GM21526 (cell line): Measurements from ENCODE around the gene G6PC2.
A peak's percentile ranks its signal among the peaks of the same experiment; 100 is the strongest.
"Not testable (repeated sequence)": the region's sequence is repeated elsewhere in the genome, so short reads cannot be mapped to it uniquely, and the experiment has no call there.

Experiments used
- ATAC-seq: cut with Tn5 transposase; IDR thresholded peaks from one replicate; pipeline ENCODE4 v1.9.1; 2021; ENCODE audit warnings: moderate library complexity; ENCODE audit not compliant: unreplicated experiment, low FRiP score

Gene G6PC2, protein sequence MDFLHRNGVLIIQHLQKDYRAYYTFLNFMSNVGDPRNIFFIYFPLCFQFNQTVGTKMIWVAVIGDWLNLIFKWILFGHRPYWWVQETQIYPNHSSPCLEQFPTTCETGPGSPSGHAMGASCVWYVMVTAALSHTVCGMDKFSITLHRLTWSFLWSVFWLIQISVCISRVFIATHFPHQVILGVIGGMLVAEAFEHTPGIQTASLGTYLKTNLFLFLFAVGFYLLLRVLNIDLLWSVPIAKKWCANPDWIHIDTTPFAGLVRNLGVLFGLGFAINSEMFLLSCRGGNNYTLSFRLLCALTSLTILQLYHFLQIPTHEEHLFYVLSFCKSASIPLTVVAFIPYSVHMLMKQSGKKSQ

DNA sequence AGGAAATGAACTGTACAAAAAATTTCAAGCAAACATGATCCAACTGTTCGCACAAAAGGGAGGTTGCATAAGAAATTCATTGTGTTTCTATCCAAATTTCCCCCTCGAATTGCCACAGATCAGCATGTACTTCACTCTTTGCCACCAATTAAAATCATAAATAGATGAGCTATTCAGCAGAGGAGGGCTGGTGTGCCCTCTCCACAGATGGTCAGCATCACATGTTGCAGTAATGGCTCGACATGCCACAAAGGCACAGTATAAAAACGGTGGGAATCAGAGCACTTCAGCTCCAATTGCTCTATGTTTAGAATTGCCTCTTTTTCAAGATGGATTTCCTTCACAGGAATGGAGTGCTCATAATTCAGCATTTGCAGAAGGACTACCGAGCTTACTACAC, at the start of gene G6PC2:
Gene G6PC2, plus strand, starts transcription at position 289 of the 400 bp plus-strand sequence. Its CDS starts 41 bp downstream, at position 330.
- no peak for ATAC-seq

DNA sequence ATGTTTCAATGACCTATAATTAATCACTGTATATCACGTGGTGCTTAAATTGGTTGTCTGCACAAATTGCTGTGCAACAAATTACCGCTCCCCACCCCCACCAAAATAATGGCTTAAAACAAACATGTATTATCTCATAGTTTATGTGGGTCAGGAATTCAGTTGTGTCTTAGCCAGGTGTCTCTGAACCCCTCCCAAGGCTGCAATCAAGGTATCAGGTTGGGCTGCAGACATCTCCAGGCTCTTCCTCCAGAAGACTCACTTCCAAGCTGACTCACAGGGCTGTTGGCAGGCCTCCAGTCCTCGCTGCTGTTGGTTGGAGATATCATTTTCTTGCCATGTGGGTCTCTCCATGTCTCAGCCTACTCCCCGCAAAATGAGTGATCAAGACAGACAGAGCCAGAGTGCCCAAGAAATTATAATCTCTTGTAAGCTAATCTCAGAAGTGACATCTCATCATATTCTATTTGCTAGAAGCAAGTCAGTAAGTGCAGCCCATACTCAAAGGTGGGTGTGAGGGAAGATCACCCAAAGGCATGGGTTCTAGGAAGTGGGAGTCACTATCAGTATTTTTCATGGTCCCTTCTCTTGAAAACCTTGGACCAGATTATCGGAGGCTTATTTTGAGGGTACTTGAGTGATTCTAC, 49.3 kb upstream of the G6PC2 start:
- ATAC-seq, result no peak

- ATAC-seq, result no peak
These were observed 48.6 kb upstream of the G6PC2 start for GRCh38 chr2:168852481-168852880.

- ATAC-seq, result no peak
These were observed 47.6 kb upstream of the G6PC2 start for GRCh38 chr2:168853471-168853870.

- no peak for ATAC-seq
These were observed 46.4 kb upstream of the G6PC2 start for GRCh38 chr2:168854651-168855050.

DNA sequence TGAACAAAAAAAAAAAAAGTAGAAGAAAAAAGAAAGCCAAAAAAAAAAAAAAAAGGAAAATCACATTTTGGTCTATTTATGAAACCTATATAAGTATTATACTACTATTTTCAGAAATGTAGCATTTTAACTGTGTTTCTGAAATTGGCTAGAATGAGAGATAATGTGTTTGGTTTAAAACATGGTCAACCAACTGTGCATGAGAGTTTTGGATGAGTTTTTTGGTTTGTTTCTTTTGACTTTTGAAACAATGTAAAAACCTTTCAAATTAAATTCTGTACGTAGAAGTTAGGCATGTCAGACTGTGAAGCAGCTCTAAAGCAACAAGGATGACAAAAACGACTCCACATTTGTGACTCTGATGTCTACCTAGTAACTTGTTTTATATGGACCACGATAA, 45.5 kb upstream of the G6PC2 start:
- ATAC-seq, result no peak

DNA sequence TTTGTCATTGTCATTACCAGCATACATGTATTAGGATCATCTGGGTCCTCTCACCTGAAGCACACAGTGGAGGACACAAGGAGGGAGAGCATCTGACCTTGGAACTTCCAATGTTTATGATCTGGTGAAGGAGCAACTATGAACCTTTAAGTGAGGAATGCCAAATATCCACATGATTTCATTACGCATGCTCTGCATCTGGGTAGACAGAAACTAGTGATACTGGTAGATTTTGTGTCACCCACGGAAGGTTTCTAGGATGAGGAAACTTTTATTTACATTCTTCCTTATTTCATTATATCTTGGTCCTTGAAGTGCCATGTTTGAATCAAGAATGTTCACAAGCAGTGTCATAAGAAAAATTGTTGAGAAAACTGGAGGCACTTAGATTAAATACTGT, 42.9 kb upstream of the G6PC2 start:
- ATAC-seq, result no peak

DNA sequence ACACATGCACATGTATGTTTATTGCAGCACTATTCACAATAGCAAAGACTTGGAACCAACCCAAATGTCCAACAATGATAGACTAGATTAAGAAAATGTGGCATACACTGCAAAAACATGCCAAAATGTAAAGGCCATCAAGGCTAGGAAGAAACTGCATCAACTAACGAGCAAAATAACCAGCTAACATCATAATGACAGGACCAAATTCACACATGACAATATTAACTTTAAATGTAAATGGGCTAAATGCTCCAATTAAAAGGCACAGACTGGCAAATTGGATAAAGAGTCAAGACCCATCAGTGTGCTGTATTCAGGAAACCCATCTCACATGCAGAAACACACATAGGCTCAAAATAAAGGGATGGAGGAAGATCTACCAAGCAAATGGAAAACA, 33.9 kb upstream of the G6PC2 start:
- not testable (repeated sequence) for ATAC-seq

GRCh38 chr2:168870369-168870768, 30.7 kb upstream of the G6PC2 start:
- not testable (repeated sequence) for ATAC-seq

DNA sequence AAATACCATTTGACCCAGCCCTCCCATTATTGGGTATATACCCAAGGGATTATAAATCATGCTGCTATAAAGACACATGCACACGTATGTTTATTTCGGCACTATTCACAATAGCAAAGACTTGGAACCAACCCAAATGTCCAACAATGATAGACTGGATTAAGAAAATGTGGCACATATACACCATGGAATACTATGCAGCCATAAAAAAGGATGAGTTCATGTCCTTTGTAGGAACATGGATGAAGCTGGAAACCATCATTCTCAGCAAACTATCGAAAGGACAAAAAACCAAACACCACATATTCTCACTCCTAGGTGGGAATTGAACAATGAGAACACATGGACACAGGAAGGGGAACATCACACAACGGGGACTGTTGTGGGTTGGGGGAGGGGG, 30.3 kb upstream of the G6PC2 start:
- not testable (repeated sequence) for ATAC-seq

GRCh38 chr2:168874368-168875054, 26.6 kb upstream of the G6PC2 start:
- no peak for ATAC-seq

GRCh38 chr2:168882163-168882562, 18.9 kb upstream of the G6PC2 start:
- ATAC-seq, result not testable (repeated sequence)

DNA sequence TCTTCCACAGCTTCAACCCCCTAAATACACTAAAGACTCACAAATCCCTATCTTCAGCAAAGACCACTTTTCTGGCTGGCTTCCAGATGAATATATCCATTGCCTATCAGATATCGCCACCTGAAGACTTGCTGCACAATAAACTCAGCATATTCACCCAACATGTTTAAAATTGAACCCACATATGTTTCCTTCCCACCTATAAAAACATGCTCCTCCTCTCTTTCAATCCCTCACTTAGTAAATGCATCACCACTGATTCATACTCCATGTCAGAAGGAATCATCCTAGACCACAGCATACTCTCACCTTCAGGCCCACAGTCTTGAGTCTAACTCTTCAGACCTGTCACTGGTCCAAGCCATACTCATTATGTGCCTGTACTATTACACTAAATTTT, 16.1 kb upstream of the G6PC2 start:
- no peak for ATAC-seq

DNA sequence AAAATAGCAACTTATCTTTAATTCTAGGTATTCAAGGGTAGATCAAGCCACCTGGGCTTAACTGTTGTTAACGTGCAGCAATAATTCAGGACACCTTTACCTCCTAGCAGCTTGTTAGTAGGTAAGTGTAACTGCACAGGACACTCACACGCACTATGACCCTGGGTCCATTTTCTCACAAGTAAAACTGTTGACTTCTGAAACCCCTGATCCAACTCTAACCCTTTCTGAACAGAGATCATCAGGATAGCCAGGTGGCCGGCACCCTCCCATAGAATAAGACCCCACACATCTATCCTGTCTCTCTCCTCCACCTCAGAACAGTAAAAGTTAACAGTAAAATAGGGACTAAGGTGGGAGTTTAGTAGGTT, 11.5 kb upstream of the G6PC2 start:
- ATAC-seq, result peak; percentile 11

DNA sequence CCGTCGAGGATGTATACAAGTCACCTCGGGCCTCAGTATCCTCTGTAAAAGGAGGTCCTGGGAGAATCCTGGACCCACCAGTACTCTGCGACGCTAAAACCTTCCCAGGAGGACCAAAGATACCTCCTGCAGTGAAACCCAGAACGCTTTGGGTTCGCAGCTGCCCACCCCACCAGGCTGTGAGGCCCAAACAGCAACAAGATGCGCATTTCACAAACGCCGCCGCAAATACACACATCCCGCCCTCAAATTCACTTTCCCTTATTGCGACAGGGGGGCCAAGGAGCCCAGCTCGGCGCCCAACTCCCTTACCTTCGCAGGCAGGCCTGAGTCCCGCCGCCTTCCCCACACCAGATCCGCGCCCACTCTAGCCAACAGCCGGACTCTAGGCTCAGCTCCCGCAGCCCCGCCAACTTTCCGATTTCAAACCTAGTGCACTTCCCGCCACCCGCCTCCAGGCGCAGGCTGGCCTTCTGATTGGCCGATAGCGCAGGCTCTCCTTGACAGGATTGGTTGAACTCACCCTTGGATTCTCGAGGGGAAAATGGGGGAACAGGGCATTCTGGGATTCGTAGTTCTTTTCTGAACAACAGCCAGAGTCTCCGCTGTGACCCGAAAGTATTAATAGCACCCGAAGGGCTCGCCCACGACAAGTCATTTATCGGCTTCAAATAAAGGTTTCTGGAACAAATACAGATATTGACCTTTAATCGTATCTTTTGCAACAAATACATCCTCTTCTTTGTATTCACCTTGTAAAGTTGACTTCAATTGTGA, 10.9 kb upstream of the G6PC2 start, which contains the start of gene SPC25:
Gene SPC25, minus strand, starts transcription at position 425 of the 777 bp plus-strand sequence. CDS start 911 bp downstream, outside the sequence.
- peak; percentile 100 for ATAC-seq

- no peak for ATAC-seq
These were observed 8.8 kb upstream of the G6PC2 start for GRCh38 chr2:168892327-168892726.

DNA sequence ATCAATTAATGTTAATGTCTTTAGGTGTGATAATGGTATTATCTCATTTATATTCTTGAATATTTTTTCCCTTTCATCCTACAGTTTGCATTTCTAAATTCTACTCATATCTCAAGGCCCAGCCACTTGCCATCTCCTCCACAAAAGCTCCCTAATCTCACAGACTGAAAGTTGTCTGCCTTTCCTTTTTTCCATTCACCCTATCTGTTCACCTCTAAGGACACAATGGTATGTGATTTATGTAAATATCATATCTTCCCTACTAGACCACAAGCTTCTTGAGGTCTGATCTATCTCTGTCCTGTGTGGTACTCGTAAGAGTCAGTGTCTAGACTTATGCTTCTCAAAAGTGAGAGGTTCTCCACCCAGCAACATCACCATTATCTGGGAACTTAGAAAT, 7.0 kb upstream of the G6PC2 start:
- ATAC-seq, result no peak

DNA sequence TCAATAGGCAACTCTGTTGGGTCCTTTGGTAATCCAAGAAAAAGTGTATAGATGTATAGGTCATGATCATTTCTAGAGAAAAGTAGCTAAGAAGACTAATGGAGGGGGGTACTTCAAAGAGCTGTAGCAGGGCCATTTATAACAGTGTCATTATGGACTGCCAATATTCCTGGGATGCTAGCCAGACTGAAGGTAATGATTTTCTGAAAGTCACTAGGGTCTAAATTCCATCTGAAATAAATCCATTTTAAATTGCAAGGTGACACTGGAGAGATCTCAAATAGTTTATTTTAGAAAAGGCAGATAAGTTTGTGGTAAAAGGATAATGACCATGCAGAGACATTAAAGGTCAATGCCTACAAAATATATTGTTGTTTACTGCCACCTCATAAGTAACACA, 6.4 kb upstream of the G6PC2 start:
- ATAC-seq, result no peak

DNA sequence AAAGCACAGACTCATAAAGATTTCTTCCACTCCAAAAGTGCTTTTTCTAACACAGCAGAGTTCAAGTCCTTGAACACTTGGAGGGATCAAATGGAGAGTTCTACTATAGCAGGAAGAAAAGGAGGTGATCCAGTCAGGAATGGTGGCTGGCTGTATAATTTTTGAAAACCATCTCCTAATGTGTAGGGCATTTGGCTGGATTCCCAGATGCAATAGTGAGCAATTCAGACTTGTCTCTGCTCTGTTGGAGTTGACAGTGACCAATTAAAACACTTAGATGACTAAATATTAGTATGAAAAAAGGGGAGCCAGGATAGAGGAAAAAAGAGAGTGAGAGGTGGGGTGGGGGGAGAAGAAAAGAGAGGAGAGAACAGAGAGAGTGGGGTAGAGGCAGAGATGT, 5.3 kb upstream of the G6PC2 start:
- no peak for ATAC-seq

- no peak for ATAC-seq
These were observed 4.3 kb upstream of the G6PC2 start for GRCh38 chr2:168896783-168897182.

- ATAC-seq, result no peak
These were observed 3.6 kb upstream of the G6PC2 start for GRCh38 chr2:168897449-168897848.
